ENCODE measurements around the gene TCN2.
"Not testable (repeated sequence)": the region's sequence is repeated elsewhere in the genome, so short reads cannot be mapped to it uniquely, and the experiment has no call there.

The TCN2 gene

DNA sequence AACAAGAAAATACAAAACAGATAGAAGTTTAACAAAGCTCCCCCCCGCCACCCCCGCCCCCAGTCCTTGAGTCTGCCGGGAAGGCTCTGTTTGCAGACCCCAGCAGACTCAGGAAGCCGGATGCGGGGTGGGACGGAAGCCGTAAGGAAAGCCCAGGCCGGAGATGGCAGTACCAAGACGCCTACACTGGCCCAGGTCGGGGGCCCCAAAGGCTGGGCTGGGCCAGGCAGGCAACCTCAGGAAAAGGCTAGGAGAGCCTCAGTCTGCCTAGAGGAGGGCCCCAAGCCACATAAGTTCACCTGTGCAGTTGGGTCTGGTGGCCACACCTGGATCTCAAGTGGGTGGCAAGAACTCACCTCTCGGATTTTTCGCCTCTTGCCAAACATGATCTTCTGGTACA lies 28.5 kb upstream of the TCN2 start:
- no peak for DNase-seq (ENCODE audit: low read depth in 2 of 2)

DNA sequence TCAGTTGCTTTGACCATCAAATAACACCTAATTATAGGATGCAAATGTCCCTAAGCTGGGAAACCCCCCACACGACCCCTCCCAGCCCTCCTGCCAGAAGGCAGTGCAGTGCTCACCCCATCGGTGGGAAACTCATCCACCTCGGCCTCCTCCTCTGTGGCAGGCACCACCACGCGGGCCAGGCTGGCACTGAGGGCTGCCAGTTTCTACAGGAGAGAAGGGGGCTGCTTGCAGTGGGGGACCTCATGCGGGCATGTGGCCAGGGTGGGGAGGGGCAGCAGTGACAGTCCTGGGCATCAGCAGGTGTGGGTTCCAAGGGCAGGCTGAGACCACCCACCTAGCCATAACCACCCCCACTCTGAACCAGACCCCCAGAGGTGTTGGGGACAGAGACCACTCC lies 26.1 kb upstream of the TCN2 start:
- no peak for DNase-seq (ENCODE audit: low read depth in 2 of 2)

DNA sequence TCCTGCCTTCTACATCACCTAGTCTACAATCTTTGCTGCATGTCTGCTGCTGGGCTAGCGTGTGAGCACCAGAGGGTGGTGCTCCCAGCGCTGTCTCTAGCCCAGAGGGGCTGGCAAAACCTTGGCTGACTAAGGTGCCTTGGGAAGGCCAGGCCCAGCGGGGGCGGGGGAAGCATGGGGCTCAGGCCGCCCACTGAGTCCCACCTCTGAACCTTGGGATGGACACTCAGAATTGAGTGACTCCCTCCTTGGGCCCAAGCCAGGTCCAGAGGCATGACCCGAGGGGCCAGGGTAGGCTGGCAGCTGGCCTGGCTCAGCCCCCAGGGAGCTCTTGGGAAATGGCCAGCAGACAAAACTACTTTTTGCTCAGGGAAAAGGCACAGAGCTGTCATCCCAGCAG lies 24.9 kb upstream of the TCN2 start:
- DNase-seq (ENCODE audit: low read depth in 2 of 2) = no peak

DNA sequence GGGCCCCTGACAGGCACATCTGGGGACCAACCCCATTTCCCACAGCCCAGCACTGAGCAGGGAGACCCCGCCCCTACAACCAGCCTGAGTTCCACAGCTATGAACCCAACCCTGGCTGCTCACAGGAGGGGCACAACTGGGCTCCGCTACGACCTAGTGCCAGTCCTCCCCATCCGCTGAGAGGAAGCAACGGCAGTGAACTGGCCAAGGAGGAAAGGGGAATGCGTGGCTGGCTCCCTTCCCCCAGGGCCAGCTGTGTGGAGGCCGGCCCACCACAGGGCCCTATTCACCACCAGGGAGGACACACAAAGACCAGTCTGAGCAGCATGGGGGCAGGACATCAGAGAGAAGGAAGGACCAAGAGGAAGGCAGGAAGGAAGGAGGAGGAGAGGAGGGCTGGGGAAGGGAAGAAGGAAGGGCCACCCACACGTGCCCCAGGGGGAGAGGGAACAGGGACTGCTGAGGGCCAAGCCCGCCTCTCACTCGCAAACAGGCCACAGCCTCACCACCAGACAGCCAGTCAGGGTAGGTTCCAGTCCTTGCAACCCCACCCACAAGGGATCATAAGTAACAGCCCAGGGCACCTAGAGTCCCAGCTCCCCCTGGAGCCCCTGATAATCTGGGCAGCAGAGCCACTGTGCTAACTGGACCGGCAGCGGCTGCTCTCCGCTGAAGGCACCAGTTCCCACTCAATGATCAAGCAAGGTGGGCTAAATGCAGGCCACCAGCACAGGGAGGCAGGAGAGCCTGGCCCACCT lies 24.0 kb upstream of the TCN2 start:
- DNase-seq (ENCODE audit: low read depth in 2 of 2) = no peak

DNA sequence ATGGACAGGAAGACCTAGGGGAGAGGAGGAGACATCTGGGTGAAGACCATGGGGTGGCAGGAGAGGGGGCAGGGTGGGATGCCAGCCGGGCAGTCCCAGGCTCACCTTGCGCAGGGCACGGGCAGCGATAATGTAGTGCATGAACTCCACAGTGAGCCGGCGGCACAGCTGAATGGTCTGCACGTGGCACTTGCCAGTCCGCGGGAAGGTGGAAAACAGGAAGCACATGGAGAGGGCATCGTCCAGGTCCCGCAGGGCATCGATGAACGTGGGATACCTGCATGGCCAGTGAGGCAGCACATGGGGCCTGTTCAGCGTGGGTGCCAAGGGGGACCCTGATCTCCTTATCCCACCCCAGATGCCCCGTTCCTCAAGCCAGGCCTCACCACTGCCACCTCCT lies 22.5 kb upstream of the TCN2 start:
- DNase-seq (ENCODE audit: low read depth in 2 of 2) = no peak

DNA sequence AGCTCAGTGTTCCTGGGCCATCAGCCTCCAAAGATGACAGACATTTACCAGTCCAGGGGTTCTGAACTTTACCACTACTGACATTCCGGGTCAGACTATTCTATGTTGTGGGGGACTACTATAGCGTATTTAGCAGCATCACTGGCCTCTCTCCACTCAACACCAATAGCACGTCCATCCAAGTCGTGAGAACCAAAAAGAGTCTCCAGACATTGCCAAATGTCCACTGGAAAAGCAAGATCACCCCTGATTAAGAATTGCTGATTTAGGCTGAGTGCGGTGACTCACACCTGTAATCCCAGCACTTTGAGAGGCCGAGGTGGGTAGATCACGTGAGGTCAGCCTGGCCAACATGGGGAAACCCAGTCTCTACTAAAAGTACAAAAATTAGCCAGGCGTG lies 20.6 kb upstream of the TCN2 start:
- DNase-seq (ENCODE audit: low read depth in 2 of 2) = no peak

DNA sequence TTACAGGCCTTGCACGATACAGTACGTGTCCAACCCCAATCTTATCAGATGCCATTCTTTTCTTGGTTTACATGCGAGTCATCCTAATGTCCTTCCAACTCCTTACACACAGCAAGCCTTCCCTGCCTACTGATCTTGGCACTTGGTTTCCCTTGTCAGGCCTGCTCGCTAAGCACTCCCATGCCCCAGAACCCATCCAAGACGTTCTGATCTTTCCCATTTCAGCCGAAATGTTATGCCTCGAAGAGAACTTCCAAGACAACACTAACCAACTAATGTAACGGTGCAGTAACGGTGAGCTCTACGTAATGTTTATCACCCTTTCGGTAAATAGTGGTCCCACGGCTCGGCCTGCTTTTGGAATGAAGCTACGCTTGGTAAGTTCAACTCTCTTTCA lies 15.8 kb upstream of the TCN2 start:
- DNase-seq (ENCODE audit: low read depth in 2 of 2) = no peak

DNA sequence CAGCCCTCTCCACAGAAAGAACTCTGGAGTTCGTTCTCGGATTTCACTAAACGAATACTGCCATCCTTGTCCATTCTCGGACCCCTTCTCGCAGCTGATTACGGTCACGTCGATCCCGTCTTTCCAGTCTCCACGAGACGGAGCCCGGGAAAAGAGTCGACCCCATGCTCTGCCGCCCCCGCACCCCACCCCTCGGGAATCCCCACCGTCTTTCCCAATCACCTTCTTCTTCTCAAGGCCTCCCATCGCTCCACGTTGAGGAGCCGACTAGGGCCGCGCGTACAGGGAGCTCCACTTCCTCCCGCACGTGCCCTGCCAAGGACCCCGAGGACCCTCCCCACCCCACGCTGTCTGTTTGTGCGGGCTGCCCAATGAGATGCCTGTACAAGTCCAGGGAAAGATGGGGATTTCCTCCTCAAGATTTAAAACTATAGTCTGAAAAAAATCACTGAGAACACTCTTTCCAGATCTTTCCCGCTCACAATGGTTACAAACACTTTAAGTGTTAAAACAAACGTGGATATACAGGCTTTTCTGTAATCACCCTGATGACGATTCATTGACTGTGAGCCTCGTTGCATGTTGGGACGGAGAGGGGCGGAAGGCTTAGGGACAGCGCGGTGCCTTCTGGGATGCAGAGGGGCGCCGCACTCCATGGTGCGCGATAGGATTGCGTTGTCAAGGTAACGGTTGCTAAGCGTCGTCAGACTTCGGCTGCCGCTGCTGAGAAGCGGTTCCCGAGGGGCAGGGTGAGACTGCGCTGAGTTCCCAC lies 15.2 kb upstream of the TCN2 start, which contains the start of gene PES1:
PES1 (minus strand) TSS at position 323 of the 772 bp plus-strand sequence; CDS start at position 246, 77 bp downstream.
- peak; percentile 92 to 93 for DNase-seq (ENCODE audit: low read depth in 2 of 2)

DNA sequence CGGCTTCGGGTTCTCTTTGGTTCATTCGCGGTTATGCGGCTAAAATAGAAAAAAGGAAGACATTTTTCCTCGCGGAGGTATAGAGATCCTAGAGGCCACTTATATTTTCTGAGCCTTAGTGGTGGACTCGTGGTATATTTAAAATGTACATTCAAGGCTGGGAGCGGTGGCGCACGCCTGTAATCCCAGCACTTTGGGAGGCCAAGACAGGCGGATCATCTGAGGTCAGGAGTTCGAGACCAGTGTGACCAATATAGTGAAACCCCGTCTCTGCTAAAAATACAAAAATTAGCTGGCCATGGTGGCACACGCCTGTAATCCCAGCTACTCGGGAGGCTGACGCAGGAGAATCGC lies 14.6 kb upstream of the TCN2 start:
- not testable (repeated sequence) for DNase-seq (ENCODE audit: low read depth in 2 of 2)

DNA sequence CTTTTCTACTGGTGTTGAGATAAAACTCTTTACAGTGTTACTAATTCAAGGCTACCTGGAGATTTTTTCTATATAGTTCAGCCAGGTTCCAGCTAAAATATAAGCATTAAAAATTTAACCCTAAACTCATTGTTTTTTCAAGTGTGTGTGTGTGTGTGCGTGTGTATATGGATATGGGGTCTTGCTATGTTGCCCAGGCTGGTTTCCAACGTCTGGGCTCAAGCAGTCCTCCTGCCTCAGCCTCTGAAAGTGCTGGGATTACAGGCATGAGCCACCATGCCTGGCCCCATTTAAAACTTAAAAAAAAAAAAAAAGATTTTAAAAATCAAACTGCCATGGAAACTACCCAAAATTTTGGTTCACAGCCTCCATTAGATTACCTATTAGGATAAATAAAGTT lies 10.8 kb upstream of the TCN2 start:
- DNase-seq (ENCODE audit: low read depth in 2 of 2) = no peak

DNA sequence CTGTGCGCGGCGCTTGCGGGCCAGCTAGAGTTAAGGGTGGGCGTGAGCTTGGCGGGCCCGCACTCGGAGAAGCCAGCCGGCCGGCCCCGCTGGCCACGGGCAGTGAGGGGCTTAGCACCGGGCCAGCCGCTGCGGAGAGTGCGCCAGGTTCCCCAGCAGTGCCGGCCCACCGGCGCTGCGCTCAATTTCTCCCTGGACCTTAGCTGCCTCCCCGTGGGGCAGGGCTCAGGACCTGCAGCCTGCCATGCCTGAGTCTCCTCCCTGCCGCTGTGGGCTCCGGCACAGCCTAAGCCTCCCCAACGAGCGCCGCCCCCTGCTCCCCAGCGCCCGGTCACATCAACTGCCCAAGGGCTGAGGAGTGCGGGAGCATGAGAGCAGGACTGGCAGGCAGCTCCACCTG lies 10.1 kb upstream of the TCN2 start:
- no peak for DNase-seq (ENCODE audit: low read depth in 2 of 2)

DNA sequence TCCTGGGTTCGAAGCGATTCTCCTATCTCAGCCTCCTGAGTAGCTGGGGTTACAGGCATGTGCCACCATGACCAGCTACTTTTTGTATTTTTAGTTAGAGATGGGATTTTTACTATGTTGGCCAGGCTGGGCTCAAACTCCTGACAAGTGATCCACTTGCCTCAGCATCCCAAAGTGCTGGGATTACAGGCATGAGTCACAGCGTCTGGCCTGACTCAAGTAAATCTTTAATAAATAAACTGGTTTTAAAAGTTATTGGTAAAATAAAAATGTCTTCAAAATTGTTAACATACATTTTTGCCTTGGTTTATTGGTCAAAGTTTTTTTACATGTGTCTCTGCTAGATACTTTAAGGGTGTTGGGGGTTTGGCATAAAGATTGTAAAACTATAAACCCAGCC lies 8.0 kb upstream of the TCN2 start:
- no peak for DNase-seq (ENCODE audit: low read depth in 2 of 2)

DNA sequence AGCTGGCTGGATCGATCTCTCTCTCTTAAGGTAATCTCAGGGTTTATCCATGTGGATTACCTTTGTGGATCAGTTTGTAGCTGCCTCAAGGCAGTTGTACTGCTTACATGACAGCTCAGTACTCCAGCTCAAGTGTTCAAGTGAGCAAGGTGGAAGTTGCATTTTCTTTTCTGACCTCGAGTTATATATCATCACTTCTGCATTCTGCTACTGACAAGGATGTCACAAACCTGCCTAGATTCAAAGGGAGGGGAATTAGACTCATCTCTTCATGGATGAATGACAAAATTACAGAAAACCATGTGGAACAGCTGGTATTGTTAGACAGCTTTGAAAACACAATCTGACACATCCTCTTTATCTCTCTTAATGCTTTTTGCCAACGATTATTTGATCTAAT lies 6.1 kb upstream of the TCN2 start:
- no peak for DNase-seq (ENCODE audit: low read depth in 2 of 2)

DNA sequence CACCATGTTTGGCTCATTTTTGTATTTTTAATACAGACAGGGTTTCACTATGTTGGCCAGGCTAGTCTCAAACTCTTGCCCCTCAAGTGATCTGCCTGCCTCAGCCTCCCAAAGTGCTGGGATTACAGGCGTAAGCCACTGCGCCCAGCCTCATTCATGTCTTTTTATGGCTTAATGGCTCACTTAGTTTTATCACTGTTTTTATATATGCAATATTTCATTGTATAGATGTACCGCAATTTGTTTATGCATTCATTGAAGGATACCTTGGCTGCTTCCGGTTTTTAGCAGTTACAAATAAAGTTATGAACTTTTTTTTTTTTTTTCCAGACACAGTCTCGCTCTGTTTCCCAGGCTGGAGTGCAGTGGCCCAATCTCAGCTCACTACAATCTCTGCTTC lies 5.5 kb upstream of the TCN2 start:
- DNase-seq (ENCODE audit: low read depth in 2 of 2) = no peak

DNA sequence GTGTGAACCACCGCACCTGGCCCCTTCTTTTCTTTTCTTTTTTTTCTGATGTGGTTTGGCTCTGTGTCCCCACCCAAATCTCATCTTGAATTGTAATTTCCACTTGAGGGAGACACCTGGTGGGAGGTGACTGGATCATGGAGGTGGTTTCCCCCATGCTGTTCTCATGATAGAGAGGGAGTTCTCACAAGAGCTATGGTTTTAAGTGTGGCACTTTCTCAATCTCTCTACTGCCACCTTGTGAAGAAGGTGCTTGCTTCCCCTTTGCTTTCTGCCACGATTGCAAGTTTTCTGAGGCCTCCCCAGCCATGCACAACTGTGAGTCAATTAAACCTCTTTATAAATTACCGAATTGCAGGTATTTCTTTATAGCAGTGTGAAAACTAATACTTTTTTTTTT lies 4.9 kb upstream of the TCN2 start:
- no peak for DNase-seq (ENCODE audit: low read depth in 2 of 2)

DNA sequence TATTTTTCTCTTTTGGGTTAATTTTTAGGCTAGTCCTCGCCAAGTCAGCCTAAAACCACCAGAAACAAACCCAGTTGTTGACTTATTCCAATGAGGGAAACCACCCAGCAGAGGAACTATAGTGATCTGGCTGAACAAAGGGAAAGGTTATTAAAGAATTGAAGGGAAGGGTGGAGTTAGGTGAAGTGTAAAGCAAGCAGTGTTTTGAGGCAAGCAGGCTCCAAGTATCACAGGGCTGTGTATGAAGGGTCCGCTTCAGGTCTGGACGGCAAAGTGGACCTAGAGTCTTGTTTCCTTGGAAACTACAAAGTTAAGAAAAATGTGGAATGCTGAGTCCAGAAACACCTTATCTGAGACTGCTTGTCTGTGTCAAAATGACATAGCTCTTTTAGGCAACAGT lies 3.2 kb upstream of the TCN2 start:
- no peak for DNase-seq (ENCODE audit: low read depth in 2 of 2)

DNA sequence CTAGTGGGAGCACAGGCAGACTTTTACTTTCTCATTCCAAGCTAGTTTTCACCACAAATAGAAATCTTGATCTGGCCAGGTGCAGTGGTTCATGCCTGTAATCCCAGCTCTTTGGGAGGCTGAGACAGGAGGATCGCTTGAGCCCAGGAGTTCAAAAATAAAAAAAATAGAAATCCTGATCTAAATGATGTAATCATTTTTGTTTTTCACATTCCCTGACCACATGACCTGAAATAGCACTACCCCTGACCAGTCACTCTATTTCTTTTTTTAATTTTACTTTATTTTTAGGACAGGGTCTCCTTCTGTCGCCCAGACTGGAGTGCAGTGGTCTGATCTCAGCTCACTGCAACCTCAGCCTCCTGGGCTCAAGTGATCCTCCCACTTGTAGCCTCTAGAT lies 2.3 kb upstream of the TCN2 start:
- DNase-seq (ENCODE audit: low read depth in 2 of 2) = no peak

DNA sequence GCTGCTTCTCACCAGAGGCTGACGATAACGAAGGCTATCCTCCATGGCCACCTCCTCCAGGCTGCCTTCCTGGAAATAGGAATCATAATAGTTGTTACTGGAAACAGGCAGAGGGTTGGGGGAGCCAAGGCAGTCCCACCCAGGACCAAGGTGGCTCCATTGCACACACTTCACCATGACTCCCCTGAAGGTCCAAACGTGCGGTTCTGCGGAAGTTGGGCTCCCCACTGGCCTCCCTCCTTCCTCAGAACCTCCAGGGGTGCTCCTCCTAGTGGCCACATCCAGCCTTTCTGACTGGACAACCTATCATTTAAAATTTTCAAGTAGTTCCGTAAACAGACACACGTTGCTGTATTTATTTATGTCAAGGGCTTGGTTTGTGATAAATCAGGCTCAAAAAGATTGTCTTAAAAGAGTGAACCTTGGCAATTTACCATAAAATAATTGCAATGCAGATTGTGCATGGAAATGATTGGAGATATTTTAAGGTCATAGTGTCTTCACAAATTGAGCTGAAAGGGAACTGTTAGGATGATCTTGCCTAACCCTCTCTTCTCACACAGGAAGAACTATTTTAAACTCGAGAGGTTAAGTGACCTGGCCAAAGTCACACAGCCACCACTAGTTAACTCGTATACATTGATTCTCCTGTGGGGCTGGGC lies 1.4 kb upstream of the TCN2 start:
- no peak for DNase-seq (ENCODE audit: low read depth in 2 of 2)

DNA sequence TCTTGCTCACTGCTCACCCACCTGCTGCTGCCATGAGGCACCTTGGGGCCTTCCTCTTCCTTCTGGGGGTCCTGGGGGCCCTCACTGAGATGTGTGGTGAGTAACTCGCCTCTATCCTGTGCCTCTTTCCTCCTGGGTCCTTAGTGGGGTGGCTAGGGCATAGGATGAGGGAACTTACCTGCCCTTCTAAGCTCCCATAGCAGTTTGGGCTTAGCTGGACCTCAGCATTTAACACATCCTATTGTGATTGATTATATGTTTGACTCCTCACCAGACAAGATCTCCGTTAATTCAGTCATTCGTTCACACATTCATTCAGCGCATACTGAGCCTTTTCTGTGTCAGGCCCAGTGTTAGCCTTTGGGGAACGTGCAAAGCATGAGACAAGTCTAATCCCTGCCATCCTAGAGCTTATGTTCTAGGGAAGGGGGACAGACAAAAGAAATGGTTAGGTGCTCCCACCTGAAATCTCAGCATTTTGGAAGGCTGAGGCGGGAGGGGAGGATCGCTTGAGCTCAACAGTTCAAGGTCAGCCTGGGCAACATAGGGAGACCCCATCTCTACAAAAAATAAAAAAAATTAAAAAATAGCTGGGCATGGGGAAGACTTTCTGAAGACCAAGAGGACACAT lies 441 bp downstream of the TCN2 start:
- no peak for DNase-seq (ENCODE audit: low read depth in 2 of 2)

DNA sequence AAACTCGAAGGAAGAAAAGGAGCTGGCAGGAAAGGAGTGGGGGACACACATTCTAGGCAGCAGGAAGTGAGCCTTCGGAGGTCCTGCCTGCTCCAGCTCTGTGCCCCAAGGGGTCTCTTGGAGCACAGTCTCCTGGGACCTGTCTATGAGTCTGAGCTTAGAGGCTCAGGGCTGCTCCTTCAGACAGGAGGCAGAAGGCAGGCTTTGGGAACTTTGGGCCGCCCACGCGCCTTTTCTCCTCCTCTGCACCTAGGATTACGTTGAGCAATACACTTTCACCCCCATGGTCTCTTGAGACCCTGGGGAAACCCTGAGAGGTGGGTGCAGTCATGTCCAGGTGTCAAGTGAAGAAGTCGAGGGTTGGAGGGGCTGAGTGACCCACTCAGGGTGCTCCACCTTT lies 965 bp downstream of the TCN2 start:
- no peak for DNase-seq (ENCODE audit: low read depth in 2 of 2)

DNA sequence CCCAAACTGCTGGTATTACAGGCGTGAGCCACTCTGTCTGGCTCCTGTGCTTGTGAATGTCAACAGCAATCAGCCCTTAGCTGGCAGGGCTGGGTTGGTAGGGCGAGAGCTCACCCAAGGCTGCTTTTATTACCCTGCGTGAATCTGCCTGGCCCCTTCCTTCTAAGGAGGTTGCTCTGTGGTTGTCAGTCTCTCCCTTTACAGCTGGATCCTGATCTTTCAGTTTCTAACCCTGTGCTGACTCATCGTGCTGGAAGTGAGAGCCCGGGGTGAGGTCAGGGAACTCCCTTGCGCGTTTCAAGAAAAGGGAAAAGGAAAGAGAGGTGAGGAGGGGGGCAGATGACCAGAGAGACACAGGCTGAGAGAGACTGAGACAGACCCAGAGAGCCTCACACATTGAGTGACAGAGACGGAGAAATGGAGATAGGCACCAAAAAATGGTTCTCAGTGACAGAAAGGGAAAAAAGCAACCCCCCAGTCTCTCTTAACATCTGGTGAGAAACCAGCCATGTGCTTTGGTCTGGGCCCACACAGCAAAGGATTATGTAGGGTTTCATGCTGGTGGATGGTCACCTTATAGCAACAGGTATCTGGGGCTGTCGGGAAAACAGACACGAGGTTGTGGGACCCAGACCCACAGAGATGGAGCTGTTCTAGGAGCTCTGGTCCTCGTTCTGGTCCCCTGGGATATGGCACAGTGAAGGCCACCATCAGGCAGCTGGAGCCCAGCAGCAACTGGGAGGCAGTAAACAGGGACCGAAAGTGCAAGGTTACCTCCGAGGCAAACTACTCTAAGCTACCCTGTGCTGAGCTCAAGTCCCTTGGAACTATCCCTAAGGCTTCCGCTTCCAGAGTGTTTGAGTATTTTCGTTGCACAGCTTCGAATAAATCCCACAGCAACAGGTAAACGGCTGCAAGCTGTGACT lies 2.5 kb downstream of the TCN2 start:
- DNase-seq (ENCODE audit: low read depth in 2 of 2) = no peak
